GM21619 (cell line): ENCODE measurements around the gene SH3GL3.

ENCODE experiments used
- ATAC-seq: cut with Tn5 transposase; IDR thresholded peaks from one replicate; pipeline ENCODE4 v1.9.1; 2021; ENCODE audit not compliant: unreplicated experiment

The SH3GL3 gene

DNA sequence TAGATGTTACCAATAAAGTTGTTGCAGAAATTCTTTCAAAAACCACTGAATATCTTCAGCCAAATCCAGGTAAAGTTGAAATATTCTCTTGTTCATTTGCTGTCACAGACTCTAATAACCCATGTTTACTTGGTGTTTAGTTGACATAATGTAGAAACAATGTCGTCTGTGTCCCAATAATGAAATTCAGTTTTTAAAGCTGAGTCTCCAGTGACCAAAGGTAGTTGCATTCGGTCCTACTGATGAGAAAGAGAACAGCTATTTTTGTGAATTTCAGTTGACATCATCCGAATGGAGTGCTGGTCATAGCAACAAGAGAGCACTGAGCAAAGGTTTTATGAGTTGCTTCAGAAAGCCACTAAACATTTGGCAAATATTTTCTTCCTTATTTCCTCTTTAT is 118.0 kb downstream of the SH3GL3 start:
- no peak for ATAC-seq

DNA sequence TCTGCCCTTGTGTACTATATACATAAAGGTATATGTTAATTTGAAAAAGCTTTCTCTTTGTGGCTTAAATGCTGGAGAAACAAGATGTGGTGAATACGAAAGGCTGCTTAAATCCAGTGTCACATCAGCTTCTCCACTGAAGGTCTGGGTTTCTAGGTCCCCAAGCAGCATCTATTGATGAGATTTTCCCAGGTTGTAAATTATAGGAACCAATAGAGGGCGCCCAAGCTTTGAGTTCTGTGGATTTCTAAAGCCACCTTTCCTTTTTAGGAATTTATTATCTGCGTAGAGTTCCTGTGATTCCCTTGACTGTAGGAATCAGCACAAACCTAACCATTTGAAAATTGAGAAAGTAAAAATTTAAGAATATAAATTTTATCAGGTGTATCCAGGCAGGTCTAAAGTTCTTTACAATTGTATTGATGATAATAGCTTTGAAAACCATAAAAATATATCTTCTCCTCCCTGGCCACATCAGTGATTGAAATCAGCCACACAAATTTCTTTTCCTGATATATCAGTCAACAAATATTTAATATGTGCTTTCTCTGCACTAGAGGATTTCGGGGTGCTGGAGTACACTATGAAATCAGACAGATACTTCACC is 118.5 kb downstream of the SH3GL3 start:
- ATAC-seq, result no peak

DNA sequence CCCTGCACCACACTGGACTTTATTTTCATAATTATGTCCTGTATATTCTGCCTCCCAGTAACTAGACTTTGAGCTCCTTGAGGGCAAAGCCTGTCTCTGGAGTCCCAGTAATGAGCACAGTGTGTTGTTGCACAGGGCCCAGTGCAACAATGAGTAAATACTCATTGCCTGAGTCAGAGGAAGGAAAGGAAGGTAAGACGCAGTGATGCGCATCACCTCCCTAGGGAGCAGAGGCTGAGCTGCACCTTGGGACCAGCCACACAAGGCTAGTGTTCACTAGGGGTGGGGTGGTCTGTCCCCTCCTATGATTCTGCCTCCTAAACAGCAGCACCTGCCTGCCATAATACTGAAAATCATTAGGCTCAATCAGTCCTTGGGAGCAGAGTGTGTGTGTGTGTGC is 120.2 kb downstream of the SH3GL3 start:
- no peak for ATAC-seq

DNA sequence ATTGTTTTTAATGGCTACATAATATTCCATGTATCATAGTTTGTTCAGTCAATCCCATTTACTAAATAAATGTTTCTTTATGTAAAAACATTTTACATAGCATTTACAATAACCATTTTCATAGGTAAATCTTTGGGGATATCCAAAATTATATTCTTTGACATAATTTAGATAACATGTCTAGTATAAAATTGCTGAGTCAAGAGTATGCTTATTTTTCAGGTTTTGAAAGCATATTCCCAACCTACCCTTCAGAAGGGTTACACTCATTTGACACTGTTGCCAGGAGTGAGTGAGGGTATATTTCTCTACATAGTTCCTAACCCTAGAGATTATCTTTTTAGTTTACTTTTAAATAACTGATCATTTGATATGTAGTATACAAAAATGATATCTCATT is 122.2 kb downstream of the SH3GL3 start:
- ATAC-seq, result no peak

DNA sequence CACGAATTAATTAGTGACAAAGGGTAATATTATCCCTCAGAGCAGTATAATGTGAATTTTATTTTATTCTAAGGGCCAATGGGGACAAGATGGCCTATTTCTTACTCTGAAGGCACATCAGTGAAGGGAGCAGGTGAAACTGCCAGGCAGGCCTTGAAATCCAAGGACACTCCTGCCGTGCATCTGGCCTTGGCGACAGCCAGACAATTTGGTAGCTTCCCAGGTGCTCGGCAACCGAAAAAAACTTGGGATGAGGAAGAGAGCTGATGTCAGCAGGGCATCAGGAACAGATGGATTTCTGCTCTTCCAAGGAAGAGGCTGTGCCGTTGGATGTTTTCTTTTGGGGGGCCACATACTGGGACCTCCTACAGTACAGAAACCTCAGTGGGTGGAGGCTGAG is 123.6 kb downstream of the SH3GL3 start:
- no peak for ATAC-seq

DNA sequence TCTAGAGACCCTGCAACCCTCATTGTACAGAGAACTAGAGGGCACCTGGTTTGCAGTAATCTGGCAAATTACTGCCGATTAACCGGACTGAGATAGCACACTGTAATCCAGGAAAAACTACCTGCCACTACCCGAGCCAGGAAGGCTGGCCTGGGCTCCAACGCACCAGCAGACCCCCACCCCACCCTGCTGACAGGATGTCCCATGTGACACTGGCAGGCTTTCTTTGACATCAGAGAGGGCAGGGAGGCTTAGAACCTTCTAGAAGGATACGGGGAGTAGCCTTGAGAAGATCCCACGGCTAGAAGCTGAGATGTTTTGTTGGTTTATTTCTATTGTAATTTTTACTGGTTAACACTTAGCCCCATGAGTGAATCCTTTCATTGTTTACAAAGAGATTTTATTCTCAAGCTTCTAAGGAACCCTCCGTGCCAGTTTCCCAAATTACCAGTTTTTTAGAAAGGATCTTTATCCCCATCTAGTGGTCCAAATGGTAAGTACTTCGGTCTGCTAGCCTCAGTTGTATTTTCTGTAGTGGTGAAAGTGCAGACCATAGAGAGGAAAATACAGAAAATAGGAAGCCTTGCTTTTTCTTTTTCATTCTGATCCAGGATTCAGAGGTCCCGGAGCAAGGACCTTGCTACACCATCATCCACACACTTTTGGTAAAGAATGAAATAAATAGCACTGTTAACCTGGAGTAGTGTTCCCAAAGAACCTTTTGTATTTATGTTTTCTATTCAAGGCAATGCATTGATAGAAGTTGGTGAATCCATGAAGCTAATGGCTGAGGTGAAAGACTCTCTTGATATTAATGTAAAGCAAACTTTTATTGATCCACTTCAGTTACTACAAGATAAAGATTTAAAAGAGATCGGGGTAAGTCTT is 124.9 kb downstream of the SH3GL3 start:
- ATAC-seq, result no peak

DNA sequence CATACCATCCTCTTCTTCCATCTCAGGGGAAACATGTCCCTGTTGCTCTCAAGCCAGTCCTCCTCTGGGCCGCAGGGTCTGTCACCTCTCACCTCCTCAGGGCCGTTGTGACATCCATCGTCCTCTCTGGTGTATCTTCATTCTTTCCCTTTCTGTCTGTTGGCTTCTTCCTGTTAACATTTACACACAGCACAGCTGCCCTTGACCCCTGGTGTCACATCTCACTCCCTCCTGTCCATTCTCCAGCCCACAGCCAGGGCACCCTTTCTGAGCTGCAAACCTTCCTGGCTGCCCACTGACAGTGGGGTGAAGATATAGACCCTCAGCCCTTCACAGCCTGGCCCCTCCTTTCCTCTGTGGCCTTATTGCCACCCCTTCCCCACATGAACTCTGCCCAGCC is 127.2 kb downstream of the SH3GL3 start:
- no peak for ATAC-seq

DNA sequence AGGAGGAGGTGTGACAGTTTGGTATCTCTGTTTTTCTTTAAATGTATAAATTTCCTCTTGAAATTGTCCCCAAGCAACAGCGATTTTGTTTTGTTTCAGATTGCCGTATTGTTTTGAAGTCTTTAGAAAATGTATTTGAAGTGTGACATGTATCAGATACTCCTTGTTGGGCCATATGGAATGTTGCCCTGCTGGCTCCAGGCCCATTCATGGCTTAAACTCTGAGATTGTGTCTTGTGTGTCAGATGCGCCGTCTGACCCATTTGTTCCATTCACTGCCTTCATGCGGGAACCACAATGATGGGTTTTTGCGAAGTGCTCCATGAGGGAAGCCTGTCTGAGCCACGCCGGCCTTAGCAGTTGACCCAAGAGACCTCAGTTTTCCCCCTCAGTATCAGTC is 131.6 kb downstream of the SH3GL3 start:
- ATAC-seq, result no peak

DNA sequence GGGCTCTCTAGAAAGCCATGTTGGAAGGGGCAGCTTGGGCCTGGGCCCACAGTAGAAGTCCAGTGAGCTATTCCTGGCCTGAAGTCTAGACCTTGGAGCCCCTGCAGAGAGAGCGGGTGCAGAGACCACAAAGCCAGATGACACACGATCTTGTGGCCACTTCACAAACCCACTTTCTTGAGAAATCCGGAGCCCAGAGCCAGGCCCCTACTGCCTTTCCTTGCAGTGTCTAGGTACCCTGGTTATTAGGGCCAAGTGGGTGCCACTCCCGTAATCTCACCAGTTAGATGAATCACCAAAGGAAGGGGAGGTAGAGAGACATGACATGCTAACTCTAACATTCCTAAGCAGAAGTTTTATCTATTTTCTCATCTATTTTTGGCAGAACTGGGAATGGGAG is 134.2 kb downstream of the SH3GL3 start:
- ATAC-seq, result no peak

DNA sequence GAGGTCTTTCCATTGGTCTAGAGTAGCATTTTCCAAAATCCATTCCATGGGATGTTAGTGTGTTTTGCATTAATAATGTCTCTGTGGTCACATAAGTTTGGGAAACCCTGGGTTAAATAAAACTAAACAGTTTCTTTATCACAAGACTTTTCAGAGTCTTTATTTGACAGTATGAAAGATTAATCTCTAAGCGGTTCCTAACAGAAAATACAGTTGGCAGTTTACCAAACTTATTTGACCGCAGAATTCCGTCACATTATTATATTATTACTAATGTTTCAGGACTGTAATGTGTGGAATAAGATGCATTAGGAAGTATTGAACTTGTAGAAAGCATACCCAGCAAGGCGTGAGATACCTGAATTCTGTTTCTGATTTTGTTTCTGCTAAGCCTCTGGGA is 135.2 kb downstream of the SH3GL3 start:
- no peak for ATAC-seq

DNA sequence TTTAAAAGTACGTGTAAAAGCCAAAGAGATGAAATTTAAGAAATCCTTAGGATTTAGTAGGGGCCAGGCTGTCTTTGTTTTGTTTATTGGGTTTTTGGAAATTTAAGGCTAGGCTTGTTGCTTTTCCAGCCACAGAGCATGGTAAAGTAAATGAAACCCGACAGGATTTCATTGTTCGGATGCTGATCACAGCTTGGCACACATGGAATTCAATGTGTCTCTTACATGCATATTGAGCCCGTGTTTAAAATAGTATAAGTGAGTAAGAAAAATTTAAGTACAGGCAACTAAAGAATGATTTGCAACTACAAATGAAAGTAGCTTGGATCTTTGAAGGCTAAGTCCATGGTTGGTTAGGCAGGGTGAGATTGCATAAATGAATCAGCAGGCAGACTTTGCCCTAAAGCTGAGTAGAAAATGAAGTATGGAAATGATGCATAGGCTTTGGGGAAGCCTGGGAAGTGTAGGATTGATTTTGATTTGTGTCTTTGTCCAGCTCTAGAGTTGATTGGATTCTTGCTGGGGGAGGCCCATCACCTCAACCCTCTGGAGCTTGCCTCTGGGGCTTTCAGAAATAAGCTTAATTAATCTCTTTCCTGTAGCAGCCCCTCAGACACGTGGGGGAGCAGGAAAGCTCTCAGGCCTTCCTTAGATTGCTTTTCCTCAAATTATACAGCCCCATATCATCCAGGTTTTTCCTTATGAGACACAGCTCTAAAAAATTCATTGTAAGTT is 138.6 kb downstream of the SH3GL3 start:
- no peak for ATAC-seq

DNA sequence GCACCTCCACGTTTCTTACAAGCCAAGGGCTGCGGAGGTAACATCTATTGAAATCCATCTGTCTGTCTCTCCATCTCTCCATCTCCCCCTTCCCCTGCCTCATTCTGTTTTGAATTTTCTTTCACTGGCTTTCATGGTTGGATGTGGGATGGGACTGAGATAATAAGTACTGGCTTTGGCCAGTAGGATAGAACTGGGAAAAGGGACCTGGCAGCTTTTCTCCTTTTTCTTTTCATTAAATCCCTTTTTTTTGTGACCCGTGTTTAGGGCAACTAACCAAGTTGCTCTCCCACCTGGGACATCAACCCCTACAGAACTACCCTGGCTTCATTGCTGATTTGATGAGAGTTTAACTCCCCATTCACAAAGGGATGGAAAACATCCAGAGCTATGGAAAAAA is 139.9 kb downstream of the SH3GL3 start:
- no peak for ATAC-seq

DNA sequence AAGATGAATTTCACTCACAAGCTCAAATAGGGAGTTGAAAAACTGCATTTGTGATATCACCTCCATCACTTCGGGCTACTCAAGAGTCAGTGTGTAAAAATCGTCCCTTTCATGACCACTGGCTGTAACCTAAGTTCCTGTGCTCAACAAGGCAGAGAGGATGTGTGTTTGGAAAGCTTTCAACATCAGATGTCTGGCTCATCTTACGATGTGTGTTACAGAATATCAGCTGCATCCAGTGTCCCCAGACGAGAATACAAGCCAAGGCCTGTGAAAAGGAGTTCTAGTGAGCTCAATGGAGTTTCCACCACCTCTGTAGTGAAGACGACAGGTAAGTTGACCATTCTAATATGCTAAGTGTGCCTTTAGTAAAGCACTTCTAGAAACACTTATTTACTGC is 141.3 kb downstream of the SH3GL3 start:
- ATAC-seq, result no peak

DNA sequence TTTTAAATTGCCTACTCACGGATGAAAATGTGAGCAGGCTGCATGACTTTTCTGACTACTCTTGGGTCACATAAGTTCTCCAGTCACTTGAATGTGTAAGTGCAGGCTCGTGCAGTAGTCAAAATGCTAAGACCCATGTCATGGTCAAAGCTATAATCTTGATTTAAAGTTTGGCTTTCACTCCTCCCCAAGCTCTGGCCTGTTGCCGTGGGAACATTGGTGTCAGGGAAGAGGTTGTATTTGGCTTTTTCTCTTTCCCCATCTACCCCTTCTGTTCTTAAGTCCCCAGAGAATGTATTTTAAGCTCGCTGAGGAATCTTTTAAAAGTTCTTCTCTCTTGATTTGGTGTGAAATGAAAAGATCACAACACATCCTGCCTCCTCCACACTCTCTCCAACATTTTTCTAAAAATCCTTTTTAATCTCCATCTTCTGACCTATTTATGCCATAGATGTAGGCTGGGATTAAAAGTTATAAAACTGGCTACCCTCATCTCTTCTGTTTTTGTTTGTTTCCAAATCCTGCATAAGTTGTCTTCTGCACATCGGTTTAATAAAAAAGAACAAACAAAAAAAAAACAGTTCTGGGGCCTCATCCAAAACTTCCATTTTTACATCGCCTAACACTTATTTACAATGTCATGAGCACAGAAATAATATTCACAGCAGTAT is 145.4 kb downstream of the SH3GL3 start:
- ATAC-seq, result no peak

DNA sequence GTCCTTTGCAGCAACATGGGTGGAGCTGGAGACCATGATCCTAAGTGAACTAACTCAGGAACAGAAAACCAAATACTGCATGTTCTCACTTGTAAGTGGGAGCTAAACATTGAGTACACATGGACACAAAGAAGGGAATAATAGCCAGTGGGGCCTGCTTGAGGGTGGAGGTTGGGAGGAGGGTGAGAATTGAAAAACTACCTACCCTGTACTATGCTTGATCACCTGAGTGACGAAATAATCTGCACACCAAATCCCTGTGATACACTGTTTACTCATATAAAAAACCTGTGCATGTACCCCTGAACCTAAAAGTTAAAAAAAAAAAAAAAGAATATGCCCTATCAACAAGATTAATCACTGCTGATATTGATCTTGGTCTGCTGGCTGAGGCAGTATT is 148.1 kb downstream of the SH3GL3 start:
- no peak for ATAC-seq

DNA sequence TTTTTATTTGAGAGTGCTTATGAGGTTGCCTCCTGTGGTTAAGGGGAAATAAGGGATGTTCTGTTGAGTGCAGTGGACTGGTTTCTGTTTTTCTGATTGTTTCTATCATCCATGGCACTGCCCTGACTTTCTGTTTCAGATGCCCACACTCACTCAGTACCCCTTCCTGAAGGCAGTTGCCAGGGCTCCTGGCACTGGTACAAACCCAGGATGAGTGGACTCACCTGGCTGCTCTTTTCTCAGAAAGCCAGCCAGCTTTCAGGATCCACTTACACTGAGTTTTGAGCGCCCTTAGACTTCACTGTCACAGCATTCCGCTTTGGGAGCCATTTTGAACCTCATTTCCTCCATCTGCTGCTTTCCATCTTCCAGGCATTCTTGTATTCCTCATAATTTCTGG is 150.9 kb downstream of the SH3GL3 start:
- ATAC-seq, result no peak

DNA sequence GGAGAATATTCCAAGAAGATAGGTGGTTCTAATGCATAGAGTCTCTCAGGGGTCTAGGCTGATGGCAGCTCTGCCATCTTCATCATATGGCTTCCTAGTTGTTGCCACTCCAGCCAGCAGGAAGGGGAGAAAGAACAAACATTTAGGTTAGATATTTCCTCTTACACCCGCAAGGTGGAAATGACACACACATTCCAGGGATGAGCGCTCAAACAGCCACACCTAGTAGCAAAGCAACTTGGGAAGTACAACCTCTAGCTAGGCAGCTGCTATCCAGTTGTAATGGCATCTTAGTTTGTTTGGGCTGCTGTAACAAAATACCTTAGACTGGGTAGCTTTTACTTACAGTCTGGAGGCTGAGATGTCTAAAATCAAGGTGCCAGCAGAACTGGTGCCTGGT is 154.9 kb downstream of the SH3GL3 start:
- no peak for ATAC-seq

DNA sequence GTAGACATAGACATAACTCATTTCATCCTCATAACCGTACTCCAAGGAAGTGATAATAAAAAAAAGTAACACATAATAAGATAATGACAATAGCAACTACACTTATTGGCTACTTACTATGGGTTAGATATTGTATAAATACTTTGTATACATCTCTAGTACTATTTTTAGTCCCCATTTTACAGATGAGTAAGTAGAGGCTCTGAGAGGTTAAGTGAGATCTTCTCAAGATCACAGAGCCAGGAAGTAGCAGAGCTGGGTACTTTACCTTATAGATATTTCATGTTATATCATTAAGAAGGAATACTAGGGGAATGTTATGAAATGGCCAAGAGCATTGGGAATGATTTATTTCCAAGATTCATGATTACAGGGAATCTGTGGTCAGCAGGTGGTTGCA is 157.4 kb downstream of the SH3GL3 start:
- no peak for ATAC-seq

DNA sequence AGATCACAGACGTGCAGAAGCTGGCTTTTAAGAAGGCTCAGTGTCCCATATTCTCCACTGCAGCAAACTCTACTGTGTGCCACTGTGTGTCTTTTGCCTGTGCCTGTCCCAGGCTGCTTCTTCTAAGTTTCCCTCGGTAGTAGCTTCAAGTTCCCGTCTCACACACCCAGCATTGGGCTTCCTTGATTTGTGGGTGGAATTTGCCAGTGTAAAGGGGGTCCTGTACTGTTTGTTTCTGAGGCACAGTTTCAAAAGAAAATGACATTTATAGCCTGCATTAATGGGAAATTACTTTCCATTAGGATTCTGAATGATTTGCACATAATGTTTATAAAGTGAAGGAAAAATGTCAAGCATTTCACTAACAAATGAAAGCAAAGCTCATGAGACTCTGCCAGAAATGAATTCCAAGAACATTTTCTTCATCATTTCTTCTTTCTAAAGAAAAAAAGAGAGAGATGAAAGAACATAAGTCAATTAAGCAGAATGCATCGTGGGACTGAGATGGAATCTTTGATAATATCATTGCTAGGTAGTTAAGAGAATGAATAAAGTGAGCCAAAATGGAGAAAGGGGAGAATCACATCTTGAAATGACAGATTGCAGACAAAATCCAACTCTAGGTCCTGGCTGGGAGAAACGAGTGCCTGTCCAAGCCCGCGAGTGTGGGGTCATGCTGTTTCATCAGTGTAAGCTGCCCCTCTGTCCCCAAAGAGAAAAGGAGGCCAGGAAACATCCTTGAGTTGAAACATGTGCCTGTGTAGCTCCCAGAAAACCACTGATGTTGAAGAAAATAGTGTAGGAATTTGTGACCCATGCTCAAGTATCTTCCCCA is 158.2 kb downstream of the SH3GL3 start:
- ATAC-seq, result no peak

DNA sequence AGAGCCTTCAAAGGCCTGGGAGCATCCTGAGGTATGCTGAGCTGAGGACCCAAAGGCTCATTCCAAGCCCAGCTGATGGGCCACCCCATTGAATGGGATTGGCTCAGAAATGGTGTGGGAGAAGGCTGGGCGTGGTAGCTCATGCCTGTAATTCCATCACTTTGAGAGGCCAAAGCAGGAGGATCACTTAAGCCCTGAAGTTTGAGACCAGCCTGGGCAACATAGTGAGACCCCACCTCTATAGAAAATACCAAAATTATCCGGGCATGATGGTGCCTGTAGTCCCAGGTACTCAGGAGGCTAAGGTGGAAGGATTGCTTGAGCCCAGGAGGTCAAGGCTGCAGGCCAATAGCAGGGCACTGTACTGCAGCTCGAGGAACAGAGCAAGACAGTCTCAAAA is 163.0 kb downstream of the SH3GL3 start:
- no peak for ATAC-seq
